IPS-NIHi7 (cell line): ENCODE measurements around the gene CACNA1G.

ENCODE experiments used
- DNase-seq: peaks from one replicate; pipeline ENCODE4 v3.0.0; 2012; ENCODE audit warnings: mixed read lengths; ENCODE audit errors: extremely low spot score

The CACNA1G gene

DNA sequence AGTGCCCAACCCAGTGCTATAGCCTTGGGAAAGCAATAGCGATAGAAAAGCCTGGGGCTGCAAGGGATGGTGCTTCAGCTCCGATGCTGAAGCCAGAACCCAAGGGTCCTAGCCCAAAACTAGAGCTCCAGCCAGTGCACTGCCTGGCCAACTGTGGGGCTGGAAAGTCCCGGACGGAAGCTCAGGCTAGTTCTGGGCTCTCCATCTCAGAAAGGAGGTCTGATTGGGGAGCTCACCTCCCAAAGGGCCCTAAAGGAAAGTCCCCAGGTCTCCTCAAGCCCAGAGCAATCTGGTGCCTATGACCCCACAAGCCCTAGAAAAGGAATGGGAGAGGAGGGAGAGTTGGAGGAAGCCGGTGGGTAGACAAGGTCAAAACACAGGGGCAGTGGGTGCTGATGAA is 72.1 kb downstream of the CACNA1G start:
- DNase-seq, result no peak

DNA sequence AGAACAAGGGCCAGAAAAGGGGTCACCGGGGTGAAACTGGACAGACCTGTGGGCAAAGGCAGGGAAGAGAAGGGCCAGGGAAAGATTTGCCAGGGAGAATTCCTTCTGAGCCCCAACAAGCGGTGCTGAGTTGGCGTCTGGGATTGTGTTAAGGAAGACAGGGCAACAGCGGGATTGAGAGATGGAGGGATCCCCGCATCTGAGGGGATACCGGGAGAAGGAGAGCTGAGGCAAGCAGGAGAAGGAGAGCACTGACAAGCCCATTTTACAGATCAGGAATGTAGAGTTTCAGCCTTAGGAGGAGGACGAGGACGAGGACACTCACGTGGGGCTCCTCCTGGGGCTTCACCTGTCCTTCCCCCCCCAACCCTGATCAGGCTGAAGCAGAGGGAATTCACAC is 73.2 kb downstream of the CACNA1G start:
- no peak for DNase-seq

- DNase-seq, result peak; percentile 53
These were observed 73.9 kb downstream of the CACNA1G start, which contains the start of gene ABCC3 for GRCh38 chr17:50634224-50634914. Gene ABCC3 (plus strand): TSS chr17:50634881. CDS start chr17:50634937, 56 bp downstream.

DNA sequence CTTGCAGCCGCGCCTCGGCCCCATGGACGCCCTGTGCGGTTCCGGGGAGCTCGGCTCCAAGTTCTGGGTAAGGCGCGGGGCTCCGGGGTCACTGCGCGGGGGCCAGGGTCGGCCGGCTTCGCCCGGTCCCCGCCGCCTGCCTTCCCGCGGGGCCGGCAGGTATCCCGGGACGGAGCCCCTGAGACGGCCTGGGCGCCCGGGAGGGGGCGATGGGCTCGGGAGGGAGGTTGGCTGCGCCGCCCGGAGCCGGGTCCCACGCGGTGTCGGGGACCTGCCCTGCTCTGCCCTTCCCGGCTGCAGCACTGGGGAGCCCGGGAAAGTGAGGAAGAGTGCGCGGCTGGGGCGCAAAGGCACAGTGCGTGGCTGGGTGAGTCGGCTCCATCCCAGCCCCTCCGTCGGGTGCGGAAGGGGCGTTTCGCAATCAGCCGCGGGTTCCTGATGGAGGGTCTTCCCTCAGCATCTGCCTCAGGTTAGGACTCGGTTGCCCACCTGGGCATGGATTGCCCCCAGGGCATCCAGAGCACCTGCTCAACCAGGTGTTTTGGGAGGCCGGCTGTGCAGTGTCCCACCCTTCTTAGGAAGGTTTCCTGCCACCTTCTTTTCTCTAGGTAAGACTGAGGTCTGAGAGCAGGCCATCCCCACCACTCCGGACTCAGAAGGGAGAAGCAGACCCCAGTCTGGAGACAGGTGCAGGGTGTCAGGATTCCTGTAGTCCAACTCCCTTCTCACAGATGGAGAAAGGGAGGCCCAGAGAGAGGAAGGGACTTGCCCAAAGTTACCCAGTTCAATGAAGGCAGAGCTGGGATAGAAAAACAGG is 74.6 kb downstream of the CACNA1G start:
- DNase-seq, result no peak

- DNase-seq, result no peak
These were observed 75.1 kb downstream of the CACNA1G start for GRCh38 chr17:50635732-50635981.

- no peak for DNase-seq
These were observed 75.7 kb downstream of the CACNA1G start for GRCh38 chr17:50635982-50636803.

DNA sequence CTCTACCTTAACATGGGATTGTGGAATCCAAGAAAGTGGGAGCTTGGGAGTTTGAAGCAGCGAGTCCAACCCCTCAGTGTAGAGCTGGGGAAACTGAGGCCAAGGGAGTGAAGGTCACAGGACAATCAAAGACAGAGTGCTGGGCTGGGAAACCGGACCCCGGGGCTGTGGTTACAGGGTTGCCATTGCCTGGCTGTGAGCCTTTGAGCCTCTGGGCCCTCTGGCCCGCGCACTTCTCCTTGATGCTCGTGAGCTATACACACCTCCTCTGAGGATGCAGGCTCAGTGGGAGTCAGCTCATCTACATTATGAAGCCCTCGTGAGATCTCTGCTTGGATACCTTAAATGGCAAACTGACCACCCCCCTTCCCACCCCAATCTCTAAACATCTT is 76.3 kb downstream of the CACNA1G start:
- DNase-seq, result no peak

DNA sequence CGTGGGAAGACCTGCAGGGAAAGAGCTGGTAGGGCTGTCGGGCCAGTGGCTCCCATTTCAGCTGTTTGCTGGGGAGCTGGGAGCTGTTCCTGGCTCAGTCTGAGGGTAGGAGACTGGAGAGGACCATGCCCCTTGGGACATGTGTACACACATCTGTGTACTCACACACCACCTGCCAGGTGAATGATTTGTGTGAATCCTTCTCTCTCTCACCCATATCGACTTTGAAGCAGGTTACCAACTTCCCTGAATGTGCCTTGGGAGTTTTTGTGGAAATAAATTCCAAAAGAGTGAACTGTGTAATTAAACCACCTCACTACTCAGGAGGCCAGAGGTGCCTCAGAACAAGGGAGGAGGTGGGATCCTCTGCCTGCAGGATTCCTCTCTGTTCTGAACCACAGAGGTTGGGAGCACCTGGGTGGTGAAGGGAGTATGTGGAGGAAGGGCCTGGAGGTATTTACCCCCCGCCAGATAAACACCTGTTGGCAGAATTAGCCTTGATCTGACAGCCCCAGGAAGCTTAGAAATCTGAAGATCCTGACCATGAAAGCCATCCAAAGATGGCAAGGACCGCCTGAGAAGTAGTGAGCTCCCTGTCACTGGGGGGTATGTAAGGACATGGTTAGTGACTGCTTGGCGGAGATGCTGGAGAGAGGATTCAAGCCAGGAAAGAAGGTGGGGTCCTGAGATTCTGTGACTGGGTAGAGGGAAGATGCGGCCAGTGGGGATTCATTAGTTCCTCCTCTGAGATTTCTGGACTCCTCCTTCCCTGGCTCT is 77.5 kb downstream of the CACNA1G start:
- no peak for DNase-seq

DNA sequence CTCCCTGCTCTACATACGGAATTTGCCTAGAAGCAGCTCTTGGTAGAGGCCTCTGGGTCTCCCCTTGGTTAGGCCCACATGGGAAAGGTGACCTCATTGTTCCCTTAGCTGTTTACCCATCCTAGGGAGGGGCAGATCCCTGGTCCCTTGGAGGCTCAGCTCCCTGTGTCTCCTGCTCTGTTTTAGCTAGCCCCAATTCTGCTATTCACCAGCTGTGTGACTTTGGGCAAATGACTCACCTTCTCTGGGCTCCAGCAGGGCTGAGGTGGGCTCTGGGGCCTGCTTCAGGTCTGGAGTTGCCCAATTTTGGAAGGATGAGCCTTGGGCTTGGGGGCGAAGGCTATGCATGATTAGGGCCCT is 78.1 kb downstream of the CACNA1G start:
- no peak for DNase-seq

GRCh38 chr17:50638966-50639713 is 78.6 kb downstream of the CACNA1G start:
- no peak for DNase-seq

GRCh38 chr17:50640686-50641351 is 80.3 kb downstream of the CACNA1G start:
- no peak for DNase-seq

- DNase-seq, result no peak
These were observed 80.8 kb downstream of the CACNA1G start for GRCh38 chr17:50641357-50641756.

DNA sequence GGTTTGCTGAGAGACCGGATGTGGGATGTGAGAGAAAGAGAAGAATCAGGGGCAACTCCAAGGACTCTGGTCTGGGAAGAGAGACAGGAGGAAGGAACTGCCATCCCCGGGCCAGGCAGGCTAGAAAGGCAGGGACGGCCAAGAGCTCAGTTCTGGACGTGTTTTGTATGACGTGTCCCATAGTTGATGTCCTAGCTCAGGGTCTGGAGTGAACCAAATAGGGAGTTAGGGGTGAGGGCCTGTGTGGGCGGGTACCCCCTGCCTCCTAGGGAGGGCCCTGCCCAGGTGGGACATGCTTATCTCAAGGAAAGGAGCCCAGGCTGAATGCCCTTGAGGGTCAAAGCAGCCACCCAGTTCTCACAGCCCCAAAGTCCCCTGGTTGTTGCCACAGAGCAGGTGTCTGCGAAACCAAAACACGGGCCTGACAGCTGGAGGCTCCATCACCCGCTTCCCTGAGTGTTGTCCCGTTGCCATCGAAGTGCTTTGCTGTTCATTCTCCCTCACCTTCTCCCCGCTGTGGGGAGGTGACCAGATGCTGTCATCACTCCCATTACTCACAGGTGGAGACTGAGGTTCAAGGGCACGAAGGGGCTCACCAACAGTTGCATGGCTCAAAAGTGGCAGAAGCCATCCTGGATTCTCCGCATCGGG is 81.7 kb downstream of the CACNA1G start:
- DNase-seq, result no peak

- no peak for DNase-seq
These were observed 82.5 kb downstream of the CACNA1G start for GRCh38 chr17:50642722-50643656.

DNA sequence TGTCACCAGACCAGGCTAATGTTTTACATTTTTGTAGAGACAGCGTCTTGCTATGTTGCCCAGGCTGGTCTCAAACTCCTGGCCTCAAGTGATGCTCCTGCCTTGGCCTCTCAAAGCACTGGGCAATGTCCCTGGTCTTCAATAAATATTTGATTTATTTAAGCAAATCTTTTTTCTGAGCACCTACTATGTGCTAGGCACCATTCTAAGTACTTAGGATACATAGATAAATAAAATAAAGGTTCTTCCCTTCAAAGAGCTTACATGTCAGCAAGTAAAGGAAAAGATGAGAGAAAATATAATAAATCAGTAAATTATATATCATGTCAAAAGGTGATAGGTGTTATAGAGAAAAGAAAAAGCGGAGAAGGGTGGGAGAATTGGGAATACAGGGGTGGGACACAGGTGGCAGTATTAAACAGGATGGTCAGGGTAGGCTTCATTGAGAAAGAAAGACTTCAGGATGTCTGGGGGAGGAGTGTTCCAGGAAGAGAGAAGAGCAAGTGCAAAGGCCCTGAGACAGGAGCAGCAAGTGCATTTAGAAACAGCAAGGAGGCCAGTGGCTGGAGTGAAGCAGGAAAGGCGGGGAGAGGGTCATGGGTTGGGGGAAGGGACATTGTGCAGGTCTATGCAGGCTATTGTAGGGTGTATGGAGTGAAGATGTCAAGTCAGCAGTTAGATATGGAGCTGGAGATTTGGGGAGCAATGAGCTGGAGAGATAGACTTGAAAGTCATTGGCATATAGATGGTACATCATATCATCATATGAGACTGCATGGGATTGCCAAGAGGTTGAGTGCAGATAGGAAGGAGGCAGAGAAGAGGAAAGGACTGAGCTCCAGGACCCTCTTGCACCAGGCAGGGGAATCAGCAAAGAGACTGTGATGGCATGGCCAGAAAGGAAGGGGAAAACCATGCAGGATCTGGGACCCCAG is 85.5 kb downstream of the CACNA1G start:
- DNase-seq, result no peak

DNA sequence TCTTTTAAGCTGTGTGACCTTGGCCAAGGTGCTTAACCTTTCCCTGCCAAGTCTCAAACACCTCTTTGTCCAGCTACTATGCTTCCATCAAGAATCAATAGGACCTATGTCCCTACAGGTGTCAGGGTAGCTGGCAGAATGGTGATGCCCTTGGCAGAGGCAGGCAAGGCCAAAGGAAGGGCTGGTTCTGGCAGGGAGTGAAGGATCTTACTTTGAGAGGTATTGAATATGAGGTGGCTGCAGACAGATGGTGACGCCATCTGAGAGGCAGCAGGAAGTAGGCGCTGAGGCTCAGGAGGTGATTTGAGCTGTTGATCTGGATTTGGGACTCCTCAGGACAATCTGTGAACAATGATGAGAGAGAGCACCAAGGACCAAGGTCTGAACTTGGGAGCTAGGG is 86.7 kb downstream of the CACNA1G start:
- no peak for DNase-seq

DNA sequence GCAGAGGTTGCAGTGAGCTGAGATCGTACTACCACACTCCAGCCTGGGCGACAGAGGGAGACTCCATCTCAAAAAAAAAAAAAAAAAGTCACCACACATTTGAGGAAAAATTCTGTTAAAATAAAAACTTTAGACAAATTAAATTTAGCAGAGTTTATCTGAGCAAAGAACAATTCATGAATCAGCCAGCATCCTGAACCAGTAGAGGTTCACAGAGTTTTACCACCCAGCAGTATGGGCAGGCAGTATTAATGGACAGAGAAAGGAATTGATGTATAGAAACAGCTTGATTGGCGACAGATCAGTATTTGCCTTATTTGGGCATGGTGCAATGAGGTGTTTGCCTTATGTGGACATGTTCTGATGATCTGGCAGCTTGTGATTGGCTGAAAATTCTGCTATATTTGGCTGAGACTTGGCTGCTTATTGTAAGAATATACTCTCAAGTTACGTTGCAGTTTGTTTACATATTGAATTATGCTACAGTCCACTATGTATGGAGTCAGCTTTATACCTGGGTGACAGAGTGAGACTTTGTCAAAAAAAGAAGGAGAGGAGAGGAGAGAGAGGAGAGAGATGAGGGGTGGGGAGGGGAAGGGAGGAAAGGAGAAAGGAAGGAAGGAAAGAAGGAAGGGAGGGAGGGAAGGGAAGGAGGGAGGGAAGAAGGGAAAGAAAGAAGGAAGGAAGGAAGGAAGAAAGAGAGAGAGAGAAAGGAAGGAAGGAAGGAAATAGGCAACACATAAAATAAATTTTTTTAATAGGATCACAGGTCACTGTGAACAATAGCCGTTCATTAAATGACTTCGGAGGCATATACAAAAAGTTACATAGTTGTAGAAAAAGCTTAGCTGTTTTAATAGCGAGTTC is 88.8 kb downstream of the CACNA1G start:
- no peak for DNase-seq
